Measurements from ENCODE around the gene TRAPPC1.
"Not testable (repeated sequence)": the region's sequence is repeated elsewhere in the genome, so short reads cannot be mapped to it uniquely, and the experiment has no call there.

TRAPPC1 gene

GRCh38 chr17:7961421-7961820 is 29.7 kb upstream of the TRAPPC1 start:
- Histone ChIP-seq H3K9me3 (ENCODE audit: low read depth, low read length) (no peaks in the 10 kb centered on the region), H3K36me3 (ENCODE audit: insufficient read depth, low read length) (no peaks in the 10 kb centered on the region), H3K27ac (no peak overlapping the region), H3K9ac (ENCODE audit: insufficient read length) (no peak overlapping the region), H3K4me3 (no peak overlapping the region)
- DNase-seq (ENCODE audit: low read depth, low spot score) = no peak
- no peak for TF ChIP-seq FOXP2 (optimal IDR thresholded peaks at IDR 0.05; ENCODE audit: control extremely low read depth, extremely low read length, insufficient read depth)
- no peak for TF ChIP-seq POLR2AphosphoS5 (IDR thresholded peaks at IDR 0.05; ENCODE audit: borderline replicate concordance, low read depth, low read length)
- TF ChIP-seq EZH2 (IDR thresholded peaks at IDR 0.05) = no peak

GRCh38 chr17:7959503-7960253 is 27.9 kb upstream of the TRAPPC1 start:
- no peak overlapping the region for H3K9ac ChIP-seq (ENCODE audit: insufficient read length)
- TF ChIP-seq EZH2 (IDR thresholded peaks at IDR 0.05) = no peak
- no peak for TF ChIP-seq POLR2AphosphoS5 (IDR thresholded peaks at IDR 0.05; ENCODE audit: borderline replicate concordance, low read depth, low read length)
- TF ChIP-seq FOXP2 (optimal IDR thresholded peaks at IDR 0.05; ENCODE audit: control extremely low read depth, extremely low read length, insufficient read depth) = no peak
- H3K36me3 ChIP-seq (ENCODE audit: insufficient read depth, low read length) = no peaks in the 10 kb centered on the region
- no peaks in the 10 kb centered on the region for H3K9me3 ChIP-seq (ENCODE audit: low read depth, low read length)
- DNase-seq (ENCODE audit: low read depth, low spot score) = no peak
- no peak overlapping the region for H3K27ac ChIP-seq
- no peak overlapping the region for H3K4me3 ChIP-seq

GRCh38 chr17:7956228-7956965 is 24.7 kb upstream of the TRAPPC1 start:
- H3K9ac ChIP-seq (ENCODE audit: insufficient read length) = no peak overlapping the region
- H3K27ac ChIP-seq = no peak overlapping the region; the same call in 1 of the 2 replicates
- no peaks in the 10 kb centered on the region for H3K9me3 ChIP-seq (ENCODE audit: low read depth, low read length)
- no peak for DNase-seq (ENCODE audit: low read depth, low spot score)
- no peaks in the 10 kb centered on the region for H3K36me3 ChIP-seq (ENCODE audit: insufficient read depth, low read length)
- TF ChIP-seq EZH2 (IDR thresholded peaks at IDR 0.05) = no peak
- no peak for TF ChIP-seq POLR2AphosphoS5 (IDR thresholded peaks at IDR 0.05; ENCODE audit: borderline replicate concordance, low read depth, low read length)
- TF ChIP-seq FOXP2 (optimal IDR thresholded peaks at IDR 0.05; ENCODE audit: control extremely low read depth, extremely low read length, insufficient read depth) = no peak
- no peak overlapping the region for H3K4me3 ChIP-seq

GRCh38 chr17:7955414-7956227 is 23.9 kb upstream of the TRAPPC1 start:
- peaks cover under 1% of the 10 kb centered on the region; the same call in 1 of the 2 replicates for H3K36me3 ChIP-seq (ENCODE audit: insufficient read depth, low read length)
- DNase-seq (ENCODE audit: low read depth, low spot score) = no peak
- no peaks in the 10 kb centered on the region for H3K9me3 ChIP-seq (ENCODE audit: low read depth, low read length)
- H3K4me3 ChIP-seq = no peak overlapping the region
- TF ChIP-seq POLR2AphosphoS5 (IDR thresholded peaks at IDR 0.05; ENCODE audit: borderline replicate concordance, low read depth, low read length) (no peak), FOXP2 (optimal IDR thresholded peaks at IDR 0.05; ENCODE audit: control extremely low read depth, extremely low read length, insufficient read depth) (no peak), EZH2 (IDR thresholded peaks at IDR 0.05) (no peak)
- no peak overlapping the region for H3K9ac ChIP-seq (ENCODE audit: insufficient read length)
- H3K27ac ChIP-seq = no peak overlapping the region

- H3K9me3 ChIP-seq (ENCODE audit: low read depth, low read length); H3K4me3 ChIP-seq; H3K27ac ChIP-seq; H3K9ac ChIP-seq (ENCODE audit: insufficient read length); DNase-seq (ENCODE audit: low read depth, low spot score): not testable (repeated sequence)
- peaks cover 22% of the 10 kb centered on the region; the same call in 1 of the 2 replicates for H3K36me3 ChIP-seq (ENCODE audit: insufficient read depth, low read length)
These were observed 21.5 kb upstream of the TRAPPC1 start for GRCh38 chr17:7953266-7953665.

- no peak overlapping the region for H3K27ac ChIP-seq
- peaks cover 39% of the 10 kb centered on the region for H3K36me3 ChIP-seq (ENCODE audit: insufficient read depth, low read length)
- no peak overlapping the region for H3K9ac ChIP-seq (ENCODE audit: insufficient read length)
- TF ChIP-seq FOXP2 (optimal IDR thresholded peaks at IDR 0.05; ENCODE audit: control extremely low read depth, extremely low read length, insufficient read depth) (no peak), POLR2AphosphoS5 (IDR thresholded peaks at IDR 0.05; ENCODE audit: borderline replicate concordance, low read depth, low read length) (no peak), EZH2 (IDR thresholded peaks at IDR 0.05) (no peak)
- H3K9me3 ChIP-seq (ENCODE audit: low read depth, low read length) = no peaks in the 10 kb centered on the region
- H3K4me3 ChIP-seq = no peak overlapping the region
- DNase-seq (ENCODE audit: low read depth, low spot score) = no peak
These were observed 19.5 kb upstream of the TRAPPC1 start for GRCh38 chr17:7951143-7951792.

- Histone ChIP-seq H3K36me3 (ENCODE audit: insufficient read depth, low read length) (peaks cover 46% of the 10 kb centered on the region), H3K27ac (no peak overlapping the region), H3K9me3 (ENCODE audit: low read depth, low read length) (no peaks in the 10 kb centered on the region), H3K9ac (ENCODE audit: insufficient read length) (no peak overlapping the region), H3K4me3 (no peak overlapping the region)
- DNase-seq (ENCODE audit: low read depth, low spot score) = no peak
- TF ChIP-seq EZH2 (IDR thresholded peaks at IDR 0.05) (no peak), FOXP2 (optimal IDR thresholded peaks at IDR 0.05; ENCODE audit: control extremely low read depth, extremely low read length, insufficient read depth) (no peak), POLR2AphosphoS5 (IDR thresholded peaks at IDR 0.05; ENCODE audit: borderline replicate concordance, low read depth, low read length) (no peak)
These were observed 18.8 kb upstream of the TRAPPC1 start for GRCh38 chr17:7950578-7950977.

- no peaks in the 10 kb centered on the region for H3K9me3 ChIP-seq (ENCODE audit: low read depth, low read length)
- H3K36me3 ChIP-seq (ENCODE audit: insufficient read depth, low read length) = peaks cover 70% of the 10 kb centered on the region
- TF ChIP-seq FOXP2 (optimal IDR thresholded peaks at IDR 0.05; ENCODE audit: control extremely low read depth, extremely low read length, insufficient read depth) (no peak), POLR2AphosphoS5 (IDR thresholded peaks at IDR 0.05; ENCODE audit: borderline replicate concordance, low read depth, low read length) (no peak), EZH2 (IDR thresholded peaks at IDR 0.05) (no peak)
- H3K4me3 ChIP-seq = no peak overlapping the region
- DNase-seq (ENCODE audit: low read depth, low spot score) = no peak
- H3K27ac ChIP-seq = no peak overlapping the region
- no peak overlapping the region for H3K9ac ChIP-seq (ENCODE audit: insufficient read length)
These were observed 15.9 kb upstream of the TRAPPC1 start for GRCh38 chr17:7947651-7948050.
